NCI-H524 treated with DMSO at 0.1 percent for 48 hours (cell line): ENCODE measurements around the gene GPN2.

Experiments
- DNase-seq: peaks from one replicate; lab custom pipeline; 2025; lab: John Stamatoyannopoulos, UW

The GPN2 gene

DNA sequence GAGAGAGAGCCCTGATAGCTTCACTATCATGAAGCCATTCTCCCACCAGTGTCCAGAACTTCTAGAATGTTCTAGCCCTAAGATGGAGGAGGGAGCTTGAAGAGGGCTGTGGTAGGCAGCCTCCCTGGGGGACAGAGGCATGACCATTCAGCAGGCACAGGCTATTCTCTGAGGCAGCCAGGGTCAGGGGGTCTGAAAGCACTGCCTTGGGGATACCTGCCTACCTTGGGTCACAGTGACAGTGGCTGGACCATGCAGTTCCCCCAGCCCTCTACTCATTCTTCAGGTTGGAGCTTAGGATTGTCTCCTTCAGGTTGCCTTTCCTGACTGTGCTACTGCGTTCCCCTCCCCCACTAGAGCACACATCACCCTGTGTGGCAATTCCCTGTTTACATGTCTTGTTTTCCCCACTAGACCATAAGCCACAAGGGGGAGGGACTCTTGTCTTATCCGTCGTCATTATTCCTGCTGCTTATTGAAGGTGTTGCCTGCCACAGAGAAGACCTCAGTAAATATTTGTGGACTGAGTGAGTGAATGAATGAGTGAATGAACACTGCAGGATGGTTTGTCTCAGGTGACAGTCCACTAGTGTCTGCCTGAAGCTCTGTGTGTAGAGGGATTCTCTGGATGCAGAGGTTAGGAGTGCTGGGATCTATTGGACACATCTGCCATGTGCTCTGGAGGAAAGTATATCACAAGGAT is 58.4 kb downstream of the GPN2 start:
- no peak for DNase-seq

DNA sequence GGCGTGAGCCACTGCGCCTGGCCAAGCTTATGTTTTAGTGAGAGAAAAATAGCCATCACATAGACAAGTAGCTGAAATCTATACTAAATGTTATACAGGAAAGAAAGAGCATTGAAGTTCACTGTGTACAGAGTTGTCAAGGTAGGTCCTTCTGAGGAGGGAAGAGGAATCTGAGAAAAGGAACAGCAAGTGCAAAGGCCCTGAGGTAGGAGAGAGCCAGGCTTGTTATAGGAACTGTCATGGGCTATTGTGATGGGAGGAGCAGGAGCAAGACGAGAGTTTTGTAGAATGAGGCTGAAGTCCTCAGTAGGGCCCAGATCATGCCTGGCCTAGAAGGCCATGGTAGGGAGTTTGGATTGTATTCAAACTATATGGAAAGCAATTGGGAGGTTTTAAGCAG is 59.0 kb downstream of the GPN2 start:
- no peak for DNase-seq

DNA sequence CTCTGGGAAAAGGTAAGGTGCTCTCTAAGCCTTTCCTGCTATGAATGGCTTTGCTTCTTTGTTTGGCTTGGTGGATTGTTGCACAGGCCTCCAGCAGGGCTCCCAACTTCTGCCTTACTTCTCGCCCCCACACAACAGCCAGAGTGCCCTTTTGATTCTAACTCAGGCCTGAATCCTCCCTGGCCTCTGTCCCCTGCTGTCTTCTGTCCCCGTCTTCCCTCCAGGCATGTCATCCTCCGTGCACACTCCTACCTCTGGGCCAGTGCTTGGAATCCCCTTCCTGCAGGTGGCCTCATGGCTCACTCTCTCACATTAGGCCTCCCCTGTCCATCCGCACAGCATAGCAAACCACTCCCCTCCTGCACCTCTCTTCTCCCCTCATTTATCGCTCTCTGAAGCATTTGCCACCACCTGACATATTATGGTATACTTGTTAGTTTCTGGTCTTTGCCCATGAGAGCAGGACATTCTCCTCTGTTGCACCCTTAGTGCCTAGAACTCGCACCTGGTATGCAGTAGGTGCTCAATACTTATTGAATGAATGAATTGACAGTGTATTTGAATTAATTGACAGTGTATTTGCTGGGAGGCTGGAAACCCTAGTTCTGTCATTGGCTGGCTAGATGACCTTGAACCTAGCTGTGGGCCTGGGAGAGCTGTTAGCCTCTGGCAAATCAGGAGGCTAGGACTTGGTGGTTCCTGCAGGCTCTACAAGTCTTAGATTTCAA is 60.7 kb downstream of the GPN2 start:
- no peak for DNase-seq

GRCh38 chr1:26828411-26828991 is 61.6 kb downstream of the GPN2 start:
- no peak for DNase-seq

GRCh38 chr1:26827663-26828062 is 62.4 kb downstream of the GPN2 start:
- DNase-seq, result no peak

GRCh38 chr1:26827106-26827604 is 62.9 kb downstream of the GPN2 start:
- DNase-seq, result no peak

DNA sequence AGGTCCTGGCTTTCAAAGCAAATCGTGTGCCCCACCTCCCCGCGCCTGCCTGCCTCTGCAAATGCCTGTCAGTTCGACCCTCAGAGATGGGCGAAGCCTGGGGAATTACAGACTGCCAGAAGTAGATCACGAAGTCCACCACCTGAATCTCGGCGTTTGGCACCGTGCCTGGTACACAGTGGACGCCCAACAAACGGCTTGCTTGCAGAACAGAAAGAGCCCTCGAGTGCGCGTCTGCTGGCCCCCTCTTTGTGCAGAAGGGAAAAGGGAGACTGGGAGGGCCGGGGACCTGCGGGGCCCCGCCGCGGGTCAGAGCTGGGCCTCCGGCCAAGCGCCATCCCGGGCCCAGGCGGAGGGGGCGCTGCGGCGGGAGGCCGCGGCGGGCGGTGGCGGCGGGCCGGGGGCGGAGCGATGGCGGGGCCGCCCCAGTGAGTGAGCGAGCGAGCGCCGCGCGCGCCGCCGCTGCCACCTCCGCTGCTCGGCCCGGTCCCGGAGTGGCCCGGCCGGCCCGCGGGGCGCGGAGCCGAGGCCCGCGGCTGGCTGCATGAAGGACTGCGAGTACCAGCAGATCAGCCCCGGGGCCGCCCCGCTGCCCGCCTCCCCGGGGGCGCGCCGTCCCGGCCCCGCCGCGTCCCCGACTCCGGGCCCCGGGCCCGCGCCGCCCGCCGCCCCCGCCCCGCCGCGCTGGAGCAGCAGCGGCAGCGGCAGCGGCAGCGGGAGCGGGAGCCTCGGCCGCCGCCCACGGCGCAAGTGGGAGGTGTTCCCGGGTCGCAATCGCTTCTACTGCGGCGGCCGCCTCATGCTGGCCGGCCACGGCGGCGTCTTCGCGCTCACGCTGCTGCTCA is 63.6 kb downstream of the GPN2 start, which contains the start of gene ZDHHC18:
Gene ZDHHC18, plus strand, starts transcription at position 428 of the 845 bp plus-strand sequence. Its CDS starts 117 bp downstream, at position 545.
- no peak for DNase-seq
